G401 (cell line): ENCODE measurements around the gene TBXA2R. TPM values are rescaled to one million over a fixed set of nuclear protein-coding genes. Genes with fewer than 3 reads are reported as not detected.
"Not testable (repeated sequence)": the region's sequence is repeated elsewhere in the genome, so short reads cannot be mapped to it uniquely, and the experiment has no call there.

ENCODE experiments used
- DNase-seq: peaks from one replicate; pipeline ENCODE4 v3.0.0-alpha.2; 2015; ENCODE audit warnings: low spot score
- in situ Hi-C: cut with HindIII; loops from 2 replicates; pipeline ENCODE4 v1.10.0; 2016; ENCODE audit warnings: low sequenced_read_pairs, mixed read lengths
- total RNA-seq: library from RNA; depleted of rRNA; stranded (reverse); fragments of >200 nt; shearing (Covaris generic); gene quantifications from 2 replicates; pipeline ENCODE4 v1.2.3, GENCODE V29; 2014; rRNA removed

TBXA2R gene
- total RNA-seq, result 7.7 and 9.7 TPM in 2 replicates

DNA sequence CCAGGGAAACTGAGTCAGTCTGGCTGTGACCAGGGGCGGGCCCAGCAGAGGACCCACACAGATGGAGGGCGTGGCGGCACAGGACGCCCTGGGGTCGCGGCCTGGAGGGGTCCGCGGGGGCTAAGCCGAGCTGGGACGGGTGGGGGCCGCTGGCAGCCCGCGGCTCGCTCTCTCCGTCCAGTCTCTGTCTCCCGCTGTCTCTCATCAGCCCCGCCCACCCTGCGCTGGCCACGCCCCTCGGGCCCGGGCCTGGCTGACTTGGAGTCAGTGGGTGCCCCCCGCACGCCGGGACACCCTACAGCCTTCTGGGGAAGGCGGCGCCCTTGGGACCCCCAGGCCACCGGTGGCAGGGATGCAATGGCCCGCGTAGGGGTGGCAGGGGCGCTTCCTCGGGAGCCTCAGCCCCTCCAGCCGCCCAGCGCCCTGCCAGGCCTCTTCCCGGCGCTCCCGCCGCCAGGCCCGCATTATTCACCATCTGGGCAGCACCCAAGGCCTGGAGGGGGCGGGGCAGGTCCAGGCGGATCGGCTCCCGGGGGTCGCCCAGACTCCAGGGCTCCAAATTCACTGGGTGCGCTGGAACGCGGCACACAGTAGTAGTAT, at the start of gene TBXA2R:
TBXA2R (minus strand) TSS at position 186 of the 600 bp plus-strand sequence. CDS start 6,241 bp downstream, outside the sequence.
- DNase-seq, result no peak
- in situ Hi-C loops, result no loop called here

GRCh38 chr19:3656073-3656746, 49.5 kb upstream of the TBXA2R start:
- in situ Hi-C loops, result no loop called here
- DNase-seq, result no peak

GRCh38 chr19:3655402-3656072, 48.9 kb upstream of the TBXA2R start:
- in situ Hi-C loops, result no loop called here
- no peak for DNase-seq

GRCh38 chr19:3653865-3654513, 47.3 kb upstream of the TBXA2R start:
- no peak for DNase-seq
- in situ Hi-C loops, result no loop called here

DNA sequence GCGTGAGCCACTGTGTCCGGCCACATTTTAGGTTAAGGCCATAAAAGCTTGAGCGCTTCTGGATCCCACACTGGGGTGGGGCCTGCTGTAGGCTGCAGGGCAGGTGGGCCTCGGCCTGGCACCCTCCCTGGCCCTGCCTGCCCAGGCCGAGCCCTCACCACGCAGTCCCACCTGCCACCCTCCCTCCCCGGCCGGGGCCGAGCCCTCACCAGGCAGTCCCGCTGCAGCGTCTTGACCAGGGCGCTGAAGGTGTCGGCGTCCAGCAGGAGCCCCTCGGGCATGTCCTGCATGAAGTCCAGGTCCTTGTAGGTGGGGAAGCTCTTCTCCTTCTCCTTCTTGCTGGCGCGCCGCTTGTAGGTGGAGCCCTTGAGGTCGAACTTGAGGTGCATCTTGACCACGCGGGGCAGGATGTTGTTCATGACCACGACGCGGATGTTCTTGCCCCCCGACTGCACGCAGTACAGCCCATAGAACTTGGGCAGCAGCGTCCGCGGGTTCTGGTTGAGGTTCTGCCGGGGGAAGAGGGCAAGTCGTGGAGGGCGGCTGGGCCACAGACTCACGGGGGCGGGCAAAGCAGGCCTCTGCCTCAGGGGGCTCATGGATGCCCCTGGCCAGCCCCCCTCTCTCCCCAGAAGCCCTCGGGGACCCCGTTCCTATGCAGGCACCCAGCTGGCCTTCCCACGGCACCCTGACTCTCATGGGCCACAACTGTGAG, 46.6 kb upstream of the TBXA2R start:
- DNase-seq, result no peak
- in situ Hi-C loops, result no loop called here

DNA sequence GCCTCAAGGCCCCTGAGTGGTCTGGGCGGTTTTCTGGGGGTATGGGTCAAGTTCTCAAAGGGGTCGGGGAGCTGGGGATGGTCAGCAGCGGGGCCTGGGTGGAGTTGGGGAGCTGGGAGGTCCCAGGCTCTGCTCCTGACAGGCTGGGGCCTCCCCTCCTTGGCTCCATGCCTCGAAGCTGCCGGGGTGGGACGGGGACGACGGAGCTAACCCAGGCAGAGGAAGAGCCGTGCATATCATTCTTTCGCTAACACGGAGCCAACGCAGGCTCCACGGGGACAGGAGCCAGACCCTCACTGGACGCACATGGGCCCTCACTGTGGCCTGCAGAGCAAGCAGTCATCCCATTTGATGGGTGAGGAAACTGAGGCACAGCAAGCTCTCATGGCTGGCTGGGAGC, 45.7 kb upstream of the TBXA2R start:
- no peak for DNase-seq
- in situ Hi-C loops, result no loop called here

GRCh38 chr19:3651684-3652083, 45.0 kb upstream of the TBXA2R start:
- DNase-seq, result no peak
- in situ Hi-C loops, result no loop called here

- no peak for DNase-seq
- in situ Hi-C loops, result no loop called here
Observed at GRCh38 chr19:3649888-3650287, 43.2 kb upstream of the TBXA2R start.

GRCh38 chr19:3648037-3648905, 41.6 kb upstream of the TBXA2R start:
- in situ Hi-C loops, result no loop called here
- no peak for DNase-seq

DNA sequence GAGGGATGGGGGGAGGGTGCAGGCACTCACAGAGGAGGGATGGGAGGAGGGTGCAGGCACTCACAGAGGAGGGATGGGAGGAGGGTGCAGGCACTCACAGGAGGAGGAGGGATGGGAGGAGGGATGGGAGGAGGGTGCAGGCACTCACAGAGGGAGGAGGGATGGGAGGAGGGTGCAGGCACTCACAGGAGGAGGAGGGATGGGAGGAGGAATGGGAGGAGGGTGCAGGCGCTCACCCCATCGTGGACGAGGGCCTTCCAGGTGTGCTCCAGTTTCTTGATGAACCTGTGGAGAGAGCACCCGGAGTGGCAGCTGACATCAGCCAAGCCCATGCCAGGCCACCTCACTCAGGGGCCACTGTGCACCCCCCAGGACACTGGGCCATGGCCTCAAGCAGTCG, 40.4 kb upstream of the TBXA2R start:
- in situ Hi-C loops, DNase-seq: not testable (repeated sequence)

- in situ Hi-C loops, result no loop called here
- DNase-seq, result peak; percentile 32
Observed at GRCh38 chr19:3646336-3647092, 39.8 kb upstream of the TBXA2R start.

GRCh38 chr19:3645726-3646125, 39.1 kb upstream of the TBXA2R start:
- no peak for DNase-seq
- in situ Hi-C loops, result no loop called here

DNA sequence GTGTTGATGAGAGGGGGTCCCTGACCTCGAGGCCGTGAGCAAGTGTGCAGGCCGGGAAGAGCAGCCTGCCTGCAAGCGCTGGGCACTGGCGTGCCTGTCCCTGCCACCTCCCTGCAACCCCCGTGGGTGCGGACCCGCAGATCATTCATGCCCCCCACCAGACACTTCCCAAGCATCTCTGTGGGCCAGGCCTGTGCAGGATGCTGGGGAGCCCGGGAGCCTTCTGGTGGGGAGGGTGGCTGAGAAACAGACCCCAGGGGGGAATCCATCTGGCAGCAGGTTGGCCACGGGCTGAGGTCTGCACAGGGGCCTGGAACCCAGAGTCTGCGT, 38.4 kb upstream of the TBXA2R start:
- no peak for DNase-seq
- in situ Hi-C loops, result no loop called here

DNA sequence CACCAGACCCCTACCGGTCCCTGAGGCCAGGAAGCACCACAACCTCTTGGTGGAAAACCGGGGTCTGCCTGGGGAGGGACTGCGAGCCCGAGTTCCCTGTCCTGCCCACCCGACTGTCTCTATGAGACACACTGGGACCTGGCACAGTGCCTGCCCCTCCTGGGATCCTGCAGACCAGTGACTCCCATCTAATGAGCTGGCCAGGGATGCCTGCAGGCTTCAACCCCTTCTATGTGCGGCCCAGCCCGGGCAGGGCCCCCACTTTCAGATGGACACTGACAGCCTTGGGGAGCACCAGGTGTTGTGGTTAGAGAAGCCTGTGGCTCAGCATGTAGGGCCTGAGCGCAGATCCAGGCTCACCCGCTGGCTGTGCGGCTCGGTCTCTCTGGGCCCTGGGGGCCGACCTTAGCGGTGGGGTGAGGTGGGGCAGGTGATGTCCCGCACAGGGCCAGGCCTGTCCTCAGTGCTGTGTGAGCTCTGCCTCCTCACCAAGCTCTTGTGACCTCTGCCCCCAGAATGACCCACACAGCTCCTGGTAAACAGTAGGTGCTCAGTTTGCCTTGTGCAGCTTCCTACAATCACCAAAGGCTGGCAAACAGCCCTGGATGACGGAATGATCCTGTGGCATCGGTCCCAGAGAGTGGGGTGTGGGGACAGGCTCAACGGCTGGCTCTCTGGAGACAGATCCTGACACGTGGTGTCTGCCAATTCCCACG, 37.8 kb upstream of the TBXA2R start:
- in situ Hi-C loops, result no loop called here
- peak; percentile 85 for DNase-seq

GRCh38 chr19:3643674-3644313, 37.1 kb upstream of the TBXA2R start:
- in situ Hi-C loops, result no loop called here

GRCh38 chr19:3642987-3643673, 36.5 kb upstream of the TBXA2R start:
- DNase-seq, result no peak

More at GRCh38 chr19:3643674-3644313, 37.1 kb upstream of the TBXA2R start:
- no peak for DNase-seq

More at GRCh38 chr19:3642987-3643673, 36.5 kb upstream of the TBXA2R start:
- in situ Hi-C loops, result no loop called here
